NCI-H2107 treated with DMSO at 0.1 percent for 48 hours (cell line): ENCODE results near the gene ALG12.

Experiments used
- DNase-seq: peaks from one replicate; lab custom pipeline; 2025; ENCODE audit not compliant: unreplicated experiment; lab: John Stamatoyannopoulos, UW

Gene ALG12

GRCh38 chr22:49933236-49934159 is 15.3 kb upstream of the ALG12 start:
- no peak for DNase-seq

GRCh38 chr22:49930596-49931412 is 12.6 kb upstream of the ALG12 start:
- DNase-seq = peak; percentile 66

GRCh38 chr22:49929994-49930575 is 11.8 kb upstream of the ALG12 start:
- DNase-seq = no peak

- DNase-seq = no peak
Observed at GRCh38 chr22:49929211-49929979, 11.2 kb upstream of the ALG12 start.

GRCh38 chr22:49928555-49929210 is 10.4 kb upstream of the ALG12 start:
- no peak for DNase-seq

- no peak for DNase-seq
Observed at GRCh38 chr22:49928185-49928495, 9.9 kb upstream of the ALG12 start.

GRCh38 chr22:49927483-49928184 is 9.4 kb upstream of the ALG12 start:
- no peak for DNase-seq

- DNase-seq = no peak
Observed at GRCh38 chr22:49926916-49927315, 8.7 kb upstream of the ALG12 start.

GRCh38 chr22:49925525-49926128 is 7.4 kb upstream of the ALG12 start:
- no peak for DNase-seq

GRCh38 chr22:49924113-49924833 is 6.0 kb upstream of the ALG12 start:
- DNase-seq = no peak

GRCh38 chr22:49923445-49923844 is 5.2 kb upstream of the ALG12 start:
- no peak for DNase-seq

- no peak for DNase-seq
Observed at GRCh38 chr22:49922926-49923325, 4.7 kb upstream of the ALG12 start.

- no peak for DNase-seq
Observed at GRCh38 chr22:49922484-49922883, 4.2 kb upstream of the ALG12 start.

GRCh38 chr22:49921508-49922278 is 3.5 kb upstream of the ALG12 start:
- no peak for DNase-seq

GRCh38 chr22:49920859-49921258 is 2.6 kb upstream of the ALG12 start:
- no peak for DNase-seq

- DNase-seq = no peak
Observed at GRCh38 chr22:49918911-49919881, 958 bp upstream of the ALG12 start.

GRCh38 chr22:49916831-49917230 is 1.4 kb downstream of the ALG12 start:
- no peak for DNase-seq
